ENCODE results near the gene YPEL5.
"Not testable (repeated sequence)": the region's sequence is repeated elsewhere in the genome, so short reads cannot be mapped to it uniquely, and the experiment has no call there.

GRCh38 chr2:30144951-30145350 lies 1.9 kb upstream of the YPEL5 start:
- not testable (repeated sequence) for TF ChIP-seq CTCF, POLR2A (IDR thresholded peaks at IDR 0.05)
